CD4-positive, alpha-beta T cell treated with Interleukin-1 beta for 1 hour (primary cell): ENCODE data around the gene RAPGEF4.
"Not testable (repeated sequence)": the region's sequence is repeated elsewhere in the genome, so short reads cannot be mapped to it uniquely, and the experiment has no call there.

Experiments used
- DNase-seq, 2 donors: peaks; one replicate each; pipeline ENCODE4 v3.0.0-alpha.2; 2020 to 2022

The RAPGEF4 gene

DNA sequence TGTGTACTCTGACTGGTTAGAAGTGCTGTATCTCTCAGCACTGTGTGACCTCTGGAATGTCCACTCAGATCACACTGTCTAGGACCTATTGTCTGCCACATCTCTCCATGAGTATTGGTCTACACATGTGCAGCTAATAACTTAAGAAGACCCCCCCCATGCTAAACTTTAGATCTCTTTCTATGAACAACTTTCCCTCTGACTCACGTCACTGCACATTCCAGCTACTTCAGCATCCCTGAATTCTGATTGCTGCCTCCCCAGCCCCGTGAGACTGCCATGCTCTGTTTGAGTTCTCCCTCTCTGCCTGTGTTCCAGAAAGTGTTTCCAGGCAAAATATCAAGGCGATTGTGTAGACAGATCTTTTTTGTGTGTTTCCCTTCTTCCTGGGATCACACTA is 41.8 kb downstream of the RAPGEF4 start:
- DNase-seq, result no peak

DNA sequence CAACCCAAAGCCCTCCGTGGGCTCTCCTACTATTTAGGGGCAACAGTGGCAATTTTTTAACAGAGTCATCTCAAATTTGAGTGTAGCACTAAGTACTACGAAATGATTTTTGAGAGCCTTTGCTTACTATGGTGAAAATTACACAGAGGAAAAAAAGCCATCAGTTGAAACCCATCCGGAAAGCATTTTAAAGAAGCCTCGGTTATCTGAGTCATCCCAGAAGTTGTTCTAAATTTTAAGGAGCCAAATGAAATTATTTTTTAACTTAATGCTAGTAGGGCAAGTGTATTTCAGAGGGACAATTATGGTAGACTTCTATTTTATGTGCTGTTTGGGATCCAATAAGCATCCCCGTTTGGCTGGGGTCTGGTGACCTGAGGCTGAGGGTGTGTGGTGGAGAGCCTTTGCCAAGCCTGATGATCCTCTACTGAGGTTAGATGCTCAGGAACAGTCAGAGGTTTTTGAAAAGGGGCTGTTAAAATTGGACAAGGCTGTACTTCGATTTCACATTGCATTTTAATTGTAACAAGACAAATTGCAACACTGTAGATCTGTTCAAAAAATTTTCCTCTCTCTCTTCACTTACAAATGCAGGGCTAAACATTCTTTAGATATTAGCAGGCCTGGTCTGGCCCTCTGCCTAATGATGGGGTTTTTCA is 47.0 kb downstream of the RAPGEF4 start:
- no peak for DNase-seq

DNA sequence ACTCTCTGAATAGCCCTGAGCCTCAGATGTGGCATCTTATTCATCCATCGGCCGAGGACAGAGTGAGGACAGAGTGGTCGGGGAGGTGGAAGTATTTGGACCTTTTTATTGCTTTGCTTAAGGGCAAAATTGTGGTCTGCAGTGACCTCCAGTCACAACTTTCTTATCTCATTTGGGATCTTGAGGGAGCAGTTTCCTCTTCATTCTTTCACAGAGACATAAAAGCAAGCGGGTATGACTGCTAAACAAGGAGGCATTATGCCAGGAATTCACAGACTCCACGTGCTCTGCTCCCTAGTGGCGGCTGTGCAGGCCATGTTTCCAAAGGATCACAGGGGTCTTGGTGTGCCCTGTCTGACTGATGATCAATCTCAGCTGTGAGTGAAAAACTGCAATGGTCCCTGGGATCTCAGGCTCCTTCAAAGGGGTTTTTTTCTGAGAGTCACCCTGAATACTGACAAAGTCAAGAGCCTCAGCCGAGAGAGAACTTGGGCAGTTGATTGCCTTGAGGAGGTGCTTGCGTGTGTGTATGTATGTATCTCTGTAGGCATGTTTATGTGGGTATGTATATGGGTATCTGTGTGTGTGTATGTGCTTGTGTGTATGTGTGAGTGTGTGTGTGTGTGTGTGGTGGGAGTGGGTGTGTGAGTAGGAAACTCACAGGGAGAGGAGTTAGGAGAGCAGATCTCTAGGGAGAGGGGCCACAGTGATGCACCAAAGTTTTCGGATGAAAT is 47.7 kb downstream of the RAPGEF4 start:
- DNase-seq, result no peak

DNA sequence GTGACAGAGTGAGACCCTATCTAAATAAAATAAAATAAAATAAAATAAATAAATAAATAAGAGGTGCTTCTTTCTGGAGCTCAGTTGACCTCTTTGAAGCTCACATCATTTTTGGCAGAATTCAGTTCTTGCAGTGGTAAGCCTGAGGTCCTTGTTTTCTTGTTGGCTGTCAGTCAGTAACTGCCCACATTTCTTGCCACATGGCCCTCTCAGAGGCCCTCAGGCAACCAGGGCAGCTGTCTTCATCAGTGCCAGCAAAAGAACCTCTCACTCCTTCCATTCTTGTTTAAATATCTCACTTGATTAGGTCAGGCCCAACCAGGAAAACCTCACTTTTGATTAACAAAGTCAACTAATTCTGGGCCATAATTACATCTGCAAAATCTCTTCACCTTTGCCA is 53.2 kb downstream of the RAPGEF4 start:
- no peak for DNase-seq

DNA sequence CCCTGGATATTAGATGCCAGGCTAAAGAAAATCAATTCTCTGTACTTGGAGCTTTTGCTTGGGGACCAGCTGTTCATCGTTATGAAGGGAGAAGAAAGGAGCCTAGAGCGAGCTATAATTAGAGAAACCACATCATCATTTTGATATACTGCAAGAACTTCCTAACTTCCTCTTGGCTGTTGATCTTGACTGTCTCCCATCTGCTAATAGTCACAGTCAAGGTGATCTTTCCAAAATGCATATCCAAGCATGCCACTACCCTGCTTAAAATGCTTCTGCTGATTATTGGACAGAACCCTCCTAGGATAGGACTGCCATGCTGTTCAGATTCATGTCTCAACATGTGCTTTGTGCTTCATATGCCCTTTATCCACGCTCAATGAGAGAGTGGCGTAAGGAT is 54.8 kb downstream of the RAPGEF4 start:
- no peak for DNase-seq

DNA sequence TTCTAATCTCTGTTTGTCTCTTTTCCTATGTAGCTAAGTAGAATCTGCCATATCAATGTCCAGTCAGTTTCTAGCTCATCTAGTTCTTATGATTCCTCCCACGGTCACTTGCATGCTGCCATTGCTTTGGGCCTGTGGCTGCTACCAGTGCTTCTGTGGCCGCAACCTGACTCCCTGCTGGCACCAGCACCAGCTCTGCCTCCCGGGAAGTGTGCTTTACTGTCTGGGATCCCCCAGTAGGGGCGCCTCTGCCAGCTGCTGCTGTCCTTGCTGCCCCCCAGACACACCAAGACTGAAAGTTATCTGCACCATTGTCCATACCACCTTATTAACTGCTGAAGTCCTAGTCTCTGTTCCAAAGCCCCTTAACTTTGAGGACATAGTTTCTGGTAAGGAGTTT is 56.3 kb downstream of the RAPGEF4 start:
- no peak for DNase-seq

DNA sequence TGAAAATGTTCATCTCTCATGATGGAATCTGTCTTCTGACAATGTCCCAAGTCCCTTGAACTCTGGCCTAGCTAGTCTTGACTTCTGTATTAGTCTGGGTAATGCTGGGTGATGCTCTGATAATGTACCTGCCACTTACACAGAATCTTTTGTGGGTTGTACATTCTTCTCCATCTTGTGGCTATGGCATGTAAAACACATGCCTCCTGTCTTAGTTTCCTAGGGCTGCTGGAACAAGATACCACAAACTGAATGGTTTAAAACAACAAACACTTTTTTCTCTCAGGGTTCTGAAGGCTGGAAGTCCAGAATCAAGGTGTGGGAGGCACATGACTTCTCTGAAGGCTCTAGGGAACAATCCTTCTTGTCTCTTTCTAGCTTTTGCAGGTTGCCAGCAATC is 57.1 kb downstream of the RAPGEF4 start:
- DNase-seq, result no peak

DNA sequence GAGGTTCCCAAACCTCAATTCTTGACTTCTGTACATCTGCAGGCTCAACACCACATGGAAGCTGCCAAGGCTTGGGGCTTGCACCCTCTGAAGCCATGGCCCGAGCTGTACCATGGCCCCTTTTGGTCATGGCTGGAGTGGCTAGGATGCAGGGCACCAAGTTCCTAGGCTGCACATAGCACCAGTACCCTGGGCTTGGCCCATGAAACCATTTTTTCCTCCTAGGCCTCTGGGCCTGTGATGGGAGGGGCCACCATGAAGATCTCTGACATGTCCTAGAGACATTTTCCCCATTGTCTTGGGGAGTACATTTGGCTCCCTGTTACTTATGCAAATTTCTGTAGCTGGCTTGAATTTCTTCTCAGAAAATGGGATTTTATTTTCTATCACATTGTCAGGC is 67.7 kb downstream of the RAPGEF4 start:
- DNase-seq, result not testable (repeated sequence)

DNA sequence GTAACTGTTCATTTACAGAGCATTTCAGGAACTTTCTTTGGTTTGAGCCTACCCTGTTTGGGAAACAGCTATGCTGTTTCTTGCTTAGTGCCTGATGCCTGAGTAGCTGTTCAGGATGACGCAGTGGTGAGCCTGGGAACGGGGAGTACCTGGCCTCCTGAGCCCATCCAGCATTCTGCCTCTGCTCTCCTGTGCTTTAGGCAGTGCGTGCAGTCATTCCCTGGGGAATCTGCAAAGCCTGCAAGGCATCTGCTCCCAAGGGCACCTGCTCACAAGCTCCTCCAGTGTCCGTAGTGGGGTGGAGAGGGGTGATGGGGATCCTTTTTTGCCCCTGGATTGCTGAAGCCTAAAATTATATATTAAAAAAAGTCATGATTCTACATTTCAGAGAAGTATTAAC is 68.8 kb downstream of the RAPGEF4 start:
- no peak for DNase-seq

DNA sequence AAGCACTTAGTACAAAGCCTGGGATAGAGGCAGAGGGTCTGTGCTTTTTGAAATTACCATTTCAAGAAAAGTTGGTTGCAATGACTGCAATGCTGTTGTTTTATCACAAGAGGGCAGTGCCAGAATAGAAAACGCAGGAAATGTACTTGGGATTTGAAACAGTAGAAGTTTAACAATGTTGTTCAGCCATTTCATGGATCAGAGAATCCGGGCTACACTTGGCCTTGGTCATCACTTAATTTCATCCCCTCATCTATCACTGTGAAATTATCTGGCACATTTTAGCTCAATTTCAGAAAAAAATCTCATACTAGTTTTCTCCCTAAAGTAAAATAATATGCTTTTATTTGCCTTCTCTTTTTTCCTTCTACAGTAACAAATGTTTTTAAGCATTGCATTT is 70.8 kb downstream of the RAPGEF4 start:
- DNase-seq, result peak in 1 of 2 donors; percentile 18

DNA sequence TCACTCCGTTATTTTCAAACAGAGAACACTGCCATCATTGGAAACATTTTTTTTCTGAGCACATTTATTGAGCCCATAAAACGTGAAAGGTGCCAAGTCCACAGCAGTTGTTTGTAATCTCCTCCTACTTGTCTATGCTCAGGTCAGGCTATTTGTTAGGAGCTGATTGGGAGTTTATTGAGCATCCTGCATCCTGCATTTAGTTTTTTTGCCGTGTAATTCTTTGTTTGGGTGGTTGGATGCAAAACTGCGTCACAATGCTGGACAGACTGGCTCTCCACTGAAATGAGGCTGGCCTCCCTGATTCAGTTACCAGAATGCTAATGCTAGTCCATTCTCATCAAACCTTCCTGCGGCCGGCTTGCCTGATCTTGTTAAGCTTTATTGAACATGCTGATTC is 71.4 kb downstream of the RAPGEF4 start:
- DNase-seq, result no peak

DNA sequence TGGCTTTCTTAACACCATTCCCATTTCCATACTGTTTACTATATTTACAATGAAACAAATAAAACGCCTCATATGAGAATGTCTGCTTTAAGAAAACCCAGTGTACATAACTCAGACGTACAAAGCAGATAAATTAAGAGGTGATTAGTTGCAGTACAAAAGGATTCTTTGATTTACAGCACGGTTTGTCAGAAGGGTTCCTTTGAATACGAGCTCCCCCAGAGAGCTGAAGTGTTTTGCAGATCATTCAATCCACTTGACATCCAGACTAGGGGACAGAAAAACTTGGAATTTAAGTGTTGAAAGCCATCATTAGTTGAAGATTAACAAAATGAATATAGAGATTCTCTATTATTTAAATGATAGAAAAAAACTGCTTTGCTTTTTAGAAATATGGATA is 72.5 kb downstream of the RAPGEF4 start:
- DNase-seq, result no peak

DNA sequence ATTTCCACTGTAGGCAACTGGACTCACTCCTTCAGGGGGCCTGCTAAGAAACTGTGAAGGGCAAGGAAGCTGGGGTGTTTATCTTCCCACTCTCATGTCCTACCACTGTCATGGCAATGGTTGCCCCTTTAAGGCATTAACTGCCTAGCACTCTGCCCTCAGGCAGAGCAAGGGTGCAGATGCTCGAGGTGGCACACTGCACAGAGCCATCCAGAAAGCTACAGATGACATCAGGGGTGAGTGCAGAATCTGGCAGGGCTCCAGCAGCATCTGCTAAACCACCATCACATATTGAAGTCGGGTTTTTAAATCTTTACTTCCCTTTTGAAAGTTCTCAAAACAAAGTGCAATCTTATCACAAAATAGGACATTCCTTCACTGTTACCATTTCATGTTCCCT is 75.4 kb downstream of the RAPGEF4 start:
- DNase-seq, result peak in 1 of 2 donors; percentile 9

DNA sequence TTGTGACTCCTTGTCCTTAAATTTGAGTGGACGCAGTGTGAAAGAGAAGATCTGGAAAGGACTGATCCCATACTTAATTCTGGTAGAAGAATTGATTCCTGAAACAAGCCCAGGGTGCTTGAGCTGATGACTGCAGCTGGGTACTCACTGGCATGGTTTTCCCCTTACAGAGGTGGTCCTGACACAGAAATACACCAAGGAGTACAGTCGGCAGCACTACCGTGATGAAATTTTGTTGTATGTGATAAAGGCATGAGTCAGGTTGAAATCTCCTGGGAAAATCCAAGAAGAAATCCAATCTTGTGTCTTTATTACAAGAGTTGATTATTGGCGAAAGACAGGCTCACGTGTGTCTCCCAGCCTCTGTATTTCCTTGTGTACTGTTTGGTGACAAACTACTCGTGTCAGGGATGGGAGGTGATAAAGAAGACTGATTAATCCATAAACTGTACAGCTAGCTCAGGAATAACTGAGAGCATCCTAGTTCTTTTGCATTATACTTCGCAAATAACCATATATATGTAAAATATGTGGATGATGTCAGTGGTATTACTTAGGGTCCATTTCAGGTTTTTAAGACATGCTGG is 76.6 kb downstream of the RAPGEF4 start:
- DNase-seq, result no peak

DNA sequence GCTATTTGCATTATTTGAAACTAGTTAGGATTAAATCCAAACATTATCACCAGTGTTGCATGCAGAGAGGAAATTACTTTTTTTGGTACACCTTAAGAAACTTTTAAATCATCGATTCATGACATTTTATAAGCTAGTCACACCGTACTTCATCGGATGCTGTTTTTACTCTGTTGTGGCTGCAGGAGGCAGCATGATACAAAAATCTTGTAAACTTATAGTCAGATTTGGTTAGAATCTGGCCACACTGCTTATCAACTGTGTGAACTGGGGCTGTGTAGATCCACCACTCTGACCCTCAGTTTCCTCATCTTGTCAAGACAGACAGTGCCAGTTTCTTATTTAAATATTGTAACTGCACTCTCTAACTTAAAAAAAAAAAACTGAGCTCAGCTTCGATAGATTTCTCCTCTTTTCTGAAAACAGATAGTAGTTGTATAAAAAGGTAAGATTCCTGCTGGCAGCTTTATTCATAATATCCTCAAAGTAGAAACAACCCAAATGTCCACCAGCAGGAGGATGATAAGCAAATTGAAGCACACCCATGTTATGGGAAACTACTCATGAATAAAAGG is 77.8 kb downstream of the RAPGEF4 start:
- no peak for DNase-seq

DNA sequence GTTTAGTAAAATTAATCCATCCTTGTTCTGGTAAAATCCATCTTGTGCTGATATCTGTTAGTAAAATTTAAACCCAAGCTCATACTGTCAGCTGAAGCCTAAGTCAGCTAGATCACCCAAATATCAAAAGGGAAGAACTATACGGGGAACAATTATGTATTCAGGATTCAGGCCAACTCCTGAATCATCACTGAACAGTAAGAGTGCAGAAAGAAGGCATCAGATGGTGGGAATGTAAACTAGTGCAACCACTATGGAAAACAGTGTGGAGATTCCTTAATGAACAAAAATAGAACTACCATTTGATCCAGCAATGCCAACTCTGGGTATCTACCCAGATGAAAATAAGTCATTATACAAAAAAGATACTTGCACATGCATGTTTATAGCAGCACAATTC is 81.8 kb downstream of the RAPGEF4 start:
- no peak for DNase-seq

DNA sequence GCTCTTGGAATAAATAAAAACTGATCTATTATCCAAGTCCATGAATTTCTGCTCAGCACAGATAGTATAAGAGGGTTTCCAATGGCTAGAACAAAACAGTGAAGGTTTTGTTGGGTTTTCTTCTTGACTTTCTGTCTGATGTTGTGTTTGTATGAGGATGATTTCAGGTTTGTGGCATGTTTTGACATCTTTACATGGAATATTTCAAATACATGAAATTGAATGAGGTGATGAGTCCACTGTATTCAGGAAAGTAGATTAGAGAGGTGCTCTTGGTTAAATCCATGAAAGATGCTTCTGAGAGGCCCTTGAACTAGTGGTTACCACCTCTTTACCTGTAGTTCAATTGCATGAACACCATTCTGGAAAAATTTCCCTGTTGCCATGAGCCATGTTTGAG is 84.3 kb downstream of the RAPGEF4 start:
- DNase-seq, result no peak

DNA sequence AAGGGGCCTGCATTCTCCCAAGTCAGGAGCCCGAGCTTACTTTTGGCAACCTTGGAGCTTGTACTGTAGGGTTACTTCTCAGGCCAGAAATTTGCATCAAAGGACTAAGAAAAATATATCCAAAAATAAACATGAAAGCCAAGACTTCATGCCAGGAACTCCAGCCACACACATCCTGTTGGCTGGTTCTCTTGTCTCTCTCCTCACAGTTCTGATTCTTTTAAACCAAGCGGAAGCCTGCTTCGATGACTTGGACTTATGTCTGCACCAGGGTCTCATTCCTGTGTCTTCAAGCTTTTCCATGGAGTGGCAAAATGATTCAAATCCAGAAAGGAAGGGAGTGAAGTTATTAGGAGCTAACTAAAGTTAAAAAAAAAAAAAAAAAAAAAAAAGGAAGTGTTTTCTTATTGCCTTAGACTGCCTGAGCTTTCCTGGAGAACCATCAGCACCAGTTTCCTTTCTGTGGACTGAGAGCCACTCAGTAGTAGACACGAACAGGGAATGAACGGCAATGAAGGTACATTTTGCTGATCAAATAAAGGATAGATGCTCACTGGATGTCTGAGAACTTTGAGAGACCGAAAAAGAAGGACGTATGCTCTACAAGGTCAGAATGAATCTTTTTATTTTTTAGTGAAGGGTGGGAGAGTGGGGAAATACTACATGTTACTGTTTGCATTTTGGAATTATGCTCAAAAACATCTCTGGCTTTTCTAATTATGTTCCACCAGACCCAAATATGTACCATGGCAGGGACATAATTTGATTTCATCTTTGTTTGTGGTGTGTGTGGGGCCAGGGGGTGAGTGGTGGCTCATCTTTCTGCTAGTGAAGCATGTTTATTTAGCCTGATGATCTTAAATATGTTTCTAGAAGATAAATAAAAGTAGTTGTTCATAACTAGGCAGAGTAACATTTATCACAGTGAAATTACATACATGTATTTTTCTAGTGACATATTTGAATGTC is 86.0 kb downstream of the RAPGEF4 start:
- DNase-seq, result no peak

DNA sequence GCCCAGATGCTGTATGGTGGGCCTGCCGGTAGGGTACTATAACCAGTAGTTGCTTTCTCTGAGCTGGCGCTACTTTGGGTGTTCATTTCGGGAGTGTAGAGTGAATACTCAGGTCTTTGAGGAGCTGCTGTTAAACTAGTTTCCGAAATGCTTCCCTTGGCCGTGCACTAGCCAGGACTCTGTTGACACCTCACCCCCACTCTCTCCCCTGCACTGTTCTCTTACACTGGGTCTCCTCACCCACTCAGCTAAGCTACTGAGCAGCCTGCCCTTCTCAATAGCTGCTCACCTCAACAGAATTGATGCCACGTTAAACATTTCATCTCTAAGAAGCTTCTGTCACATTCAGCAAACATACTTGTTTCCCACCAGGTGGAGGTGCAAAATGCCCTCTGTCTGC is 86.9 kb downstream of the RAPGEF4 start:
- no peak for DNase-seq

DNA sequence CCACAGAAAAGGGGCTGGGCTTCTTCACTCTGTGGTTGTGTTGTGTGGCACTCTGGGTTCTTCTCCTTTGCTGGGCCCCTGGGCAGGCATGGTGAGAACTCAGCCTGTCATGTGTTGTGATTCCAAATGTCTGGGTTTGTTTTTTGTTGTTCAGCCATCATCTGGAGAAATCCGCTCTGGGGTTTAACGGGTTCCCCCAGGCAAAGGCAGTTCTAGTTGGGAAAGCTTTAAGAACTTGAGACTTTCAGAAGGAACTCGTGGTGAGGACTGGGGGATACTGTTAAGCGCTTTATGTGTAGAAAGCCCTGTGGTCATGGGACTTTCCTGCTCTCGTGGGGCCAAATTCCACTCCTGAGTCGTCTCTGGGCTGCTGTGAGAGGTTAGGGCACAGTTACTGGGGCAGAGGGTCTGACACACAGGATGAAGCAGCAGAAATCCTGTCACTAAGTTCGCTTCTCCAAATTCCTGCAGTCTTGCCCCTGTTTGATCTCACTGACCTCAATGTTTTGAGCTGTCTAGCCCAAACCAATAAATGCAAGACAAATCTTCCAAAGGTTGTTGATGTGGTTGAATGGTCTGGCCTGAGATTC is 87.7 kb downstream of the RAPGEF4 start:
- no peak for DNase-seq

DNA sequence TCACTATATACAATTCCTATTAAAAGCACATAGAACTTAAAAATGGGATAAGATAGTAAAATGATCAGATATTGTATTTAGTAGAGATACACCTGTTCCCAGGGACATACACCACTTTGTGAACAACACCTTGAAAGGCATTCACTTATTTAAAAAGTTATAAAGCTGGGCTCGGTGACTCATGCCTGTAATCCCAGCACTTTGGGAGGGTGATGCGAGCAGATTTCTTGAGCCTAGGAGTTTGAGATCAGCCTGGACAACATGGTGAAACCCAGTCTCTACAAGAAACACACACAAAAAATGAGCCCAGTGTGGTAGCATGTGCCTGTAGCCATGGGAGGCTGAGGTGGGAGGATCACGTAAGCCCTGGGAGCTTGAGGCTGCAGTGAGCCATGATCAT is 90.9 kb downstream of the RAPGEF4 start:
- DNase-seq, result no peak

DNA sequence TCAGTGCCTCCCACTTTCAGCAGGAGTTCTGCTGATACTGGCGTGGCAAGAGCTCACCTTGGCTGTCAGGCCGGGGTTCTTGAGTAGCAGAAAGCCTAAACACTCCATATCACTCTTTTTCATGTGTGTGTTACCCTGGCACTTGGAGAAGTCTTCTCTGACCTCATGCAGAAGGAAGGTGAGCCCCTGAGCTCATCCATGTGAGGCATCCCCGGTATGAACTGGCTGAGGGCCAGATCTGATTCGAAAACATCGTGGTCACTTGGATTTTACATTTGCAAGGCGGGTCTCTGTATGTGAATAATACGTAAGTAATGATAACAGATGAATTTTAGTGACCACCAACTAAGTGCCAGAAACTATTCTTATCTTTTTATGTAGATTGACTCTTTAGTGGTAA is 93.6 kb downstream of the RAPGEF4 start:
- no peak for DNase-seq

DNA sequence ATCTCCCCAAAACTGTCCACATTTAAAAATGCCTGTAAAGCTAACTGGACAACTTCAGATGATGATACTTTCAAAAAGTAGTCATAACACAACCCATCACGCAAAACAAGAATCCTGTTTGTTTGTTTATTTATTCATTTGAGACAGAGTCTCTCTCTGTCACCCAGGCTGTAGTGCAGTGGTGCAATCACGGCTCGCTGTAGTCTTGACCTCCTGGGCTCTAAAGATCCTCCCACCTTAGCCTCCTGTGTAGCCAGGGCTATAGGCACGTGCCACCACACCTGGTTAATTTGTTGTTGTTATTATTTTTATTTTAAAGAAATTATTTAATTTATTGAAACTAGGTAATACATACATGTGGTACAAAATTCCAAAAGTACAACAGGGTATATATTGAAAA is 94.8 kb downstream of the RAPGEF4 start:
- DNase-seq, result no peak
